Stromal cell of bone marrow (primary cell): ENCODE data around the gene TRIM8.
"Not testable (repeated sequence)": the region's sequence is repeated elsewhere in the genome, so short reads cannot be mapped to it uniquely, and the experiment has no call there.

Experiments used
- DNase-seq: peaks from one replicate; pipeline ENCODE4 v3.0.0-alpha.2; 2012; ENCODE audit warnings: low read depth

Gene TRIM8

DNA sequence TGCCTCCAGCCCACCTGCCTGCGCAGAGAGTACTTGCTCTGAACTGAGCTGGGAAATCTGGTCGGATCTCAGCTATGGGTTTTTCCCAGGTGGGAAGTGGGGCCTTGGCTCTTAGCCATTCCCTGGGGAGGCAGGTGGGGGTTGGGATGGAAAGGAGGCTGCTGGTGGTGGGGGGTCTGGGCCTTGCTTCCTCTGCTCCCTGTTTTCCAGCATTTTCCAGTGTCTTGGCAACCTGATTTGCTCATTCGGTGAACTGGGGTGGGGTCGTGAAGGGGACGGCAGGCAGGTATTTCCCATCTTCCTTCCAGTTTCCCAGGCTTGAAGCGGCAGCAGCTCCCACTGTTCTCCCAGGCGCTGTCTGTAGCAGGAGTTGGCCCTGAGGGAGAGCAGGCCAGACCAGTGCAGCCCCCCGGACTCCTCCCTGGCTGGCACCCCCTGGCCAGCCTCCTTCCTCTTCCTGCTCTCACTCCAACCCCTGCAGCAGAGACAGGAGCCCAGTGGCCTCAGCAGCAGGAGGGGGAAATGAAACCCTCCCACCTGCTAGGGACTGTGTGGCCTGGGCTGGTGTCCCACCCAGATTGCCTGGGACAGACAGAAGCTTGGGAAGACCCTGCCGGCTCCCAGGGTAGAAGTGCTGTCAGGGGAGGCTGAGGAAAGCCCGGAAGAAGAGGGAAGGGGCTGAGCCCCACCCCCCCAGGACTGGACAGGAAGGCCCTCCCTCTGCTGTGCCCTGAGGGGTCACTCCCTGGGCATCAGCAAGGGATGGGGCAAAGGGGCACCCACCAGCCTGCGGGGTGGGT is 6.6 kb downstream of the TRIM8 start:
- no peak for DNase-seq

GRCh38 chr10:102651455-102652169 is 7.3 kb downstream of the TRIM8 start:
- no peak for DNase-seq

- DNase-seq: no peak
Observed at GRCh38 chr10:102652170-102652916, 8.1 kb downstream of the TRIM8 start.

DNA sequence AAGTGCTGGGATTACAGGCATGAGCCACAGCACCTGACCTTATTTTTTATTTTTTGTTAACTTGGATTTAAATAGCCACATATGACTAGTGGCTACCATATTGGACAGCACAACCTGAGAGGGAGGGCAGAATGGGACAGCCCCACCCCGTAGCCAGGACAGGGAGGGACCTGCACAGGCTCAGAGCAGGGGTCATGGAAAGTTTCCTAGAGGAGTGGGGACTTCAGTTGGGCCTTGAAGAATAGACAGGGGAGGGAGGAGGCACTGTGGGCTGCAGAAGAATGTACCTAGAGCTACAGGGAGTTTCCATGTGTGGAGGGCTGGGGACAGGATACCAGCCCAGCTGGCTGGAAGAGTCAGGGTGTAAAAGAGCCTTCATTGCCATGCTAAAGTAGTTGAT is 8.8 kb downstream of the TRIM8 start:
- no peak for DNase-seq

GRCh38 chr10:102654566-102654965 is 10.3 kb downstream of the TRIM8 start:
- DNase-seq: no peak

GRCh38 chr10:102654969-102655368 is 10.7 kb downstream of the TRIM8 start:
- no peak for DNase-seq

GRCh38 chr10:102656026-102656425 is 11.7 kb downstream of the TRIM8 start:
- DNase-seq: no peak

DNA sequence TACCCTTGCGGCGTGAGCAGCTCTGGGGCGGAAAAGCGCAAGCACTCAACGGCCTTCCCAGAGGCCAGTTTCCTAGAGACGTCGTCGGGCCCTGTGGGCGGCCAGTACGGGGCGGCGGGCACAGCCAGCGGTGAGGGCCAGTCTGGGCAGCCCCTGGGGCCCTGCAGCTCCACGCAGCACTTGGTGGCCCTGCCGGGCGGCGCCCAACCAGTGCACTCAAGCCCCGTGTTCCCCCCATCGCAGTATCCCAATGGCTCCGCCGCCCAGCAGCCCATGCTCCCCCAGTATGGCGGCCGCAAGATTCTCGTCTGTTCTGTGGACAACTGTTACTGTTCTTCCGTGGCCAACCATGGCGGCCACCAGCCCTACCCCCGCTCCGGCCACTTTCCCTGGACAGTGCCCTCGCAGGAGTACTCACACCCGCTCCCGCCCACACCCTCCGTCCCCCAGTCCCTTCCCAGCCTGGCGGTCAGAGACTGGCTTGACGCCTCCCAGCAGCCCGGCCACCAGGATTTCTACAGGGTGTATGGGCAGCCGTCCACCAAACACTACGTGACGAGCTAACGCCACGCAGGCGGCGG is 12.6 kb downstream of the TRIM8 start:
- no peak for DNase-seq

DNA sequence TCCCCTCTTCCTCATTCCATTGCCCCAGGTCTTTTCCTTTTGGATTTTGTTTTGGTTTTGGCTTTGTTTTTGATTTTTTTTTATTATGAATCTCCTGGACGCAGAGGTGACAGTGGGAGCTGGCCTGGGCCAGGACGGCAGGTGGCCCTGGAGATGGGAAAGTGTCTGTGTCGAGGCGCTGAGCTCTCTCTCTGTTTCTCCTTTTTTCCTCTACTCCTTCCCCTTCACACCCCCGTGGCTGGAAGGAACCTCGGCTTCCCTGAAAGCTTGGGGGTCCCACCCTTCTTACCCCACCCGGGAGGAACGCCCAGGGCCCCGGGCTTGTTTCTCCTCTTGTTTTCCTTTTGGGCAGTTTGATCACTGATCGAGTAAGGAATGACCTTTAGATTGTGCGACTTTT is 13.2 kb downstream of the TRIM8 start:
- no peak for DNase-seq

DNA sequence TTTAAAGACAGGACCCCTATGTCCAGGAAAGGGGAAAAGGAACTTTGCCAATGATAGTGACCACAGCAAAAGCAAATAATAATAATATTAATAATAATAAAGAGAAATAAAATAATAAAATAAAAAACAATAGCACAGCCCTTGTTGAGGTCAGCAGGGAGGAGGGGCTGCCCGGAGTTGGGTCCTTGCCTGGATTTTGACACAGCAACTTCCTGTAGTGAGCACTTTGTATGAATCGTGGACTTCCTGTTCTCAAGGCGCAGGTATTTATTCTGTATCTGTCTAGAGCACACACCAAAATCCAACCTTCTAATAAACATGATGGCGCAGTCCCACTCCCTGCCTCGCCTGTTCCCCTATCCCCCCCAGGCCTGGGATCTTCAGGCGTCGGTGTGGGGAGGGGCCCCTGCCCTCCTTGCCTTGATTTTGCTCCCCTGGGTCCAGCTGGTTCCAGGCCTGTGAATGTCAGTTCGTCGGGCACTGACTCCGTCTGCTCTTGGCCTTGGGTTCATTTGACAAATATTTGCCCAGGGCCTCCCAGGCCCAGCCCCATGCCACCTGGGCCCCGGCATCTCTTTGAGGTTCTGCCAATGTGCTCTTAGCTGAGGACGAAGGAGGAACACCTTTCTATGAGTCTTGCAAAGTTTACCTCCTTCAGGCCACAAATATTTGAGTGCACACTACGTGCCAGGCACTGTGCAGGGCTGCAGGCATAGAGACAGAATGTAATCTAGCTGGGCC is 13.9 kb downstream of the TRIM8 start:
- no peak for DNase-seq

- DNase-seq: no peak
Observed at GRCh38 chr10:102658802-102659201, 14.5 kb downstream of the TRIM8 start.

DNA sequence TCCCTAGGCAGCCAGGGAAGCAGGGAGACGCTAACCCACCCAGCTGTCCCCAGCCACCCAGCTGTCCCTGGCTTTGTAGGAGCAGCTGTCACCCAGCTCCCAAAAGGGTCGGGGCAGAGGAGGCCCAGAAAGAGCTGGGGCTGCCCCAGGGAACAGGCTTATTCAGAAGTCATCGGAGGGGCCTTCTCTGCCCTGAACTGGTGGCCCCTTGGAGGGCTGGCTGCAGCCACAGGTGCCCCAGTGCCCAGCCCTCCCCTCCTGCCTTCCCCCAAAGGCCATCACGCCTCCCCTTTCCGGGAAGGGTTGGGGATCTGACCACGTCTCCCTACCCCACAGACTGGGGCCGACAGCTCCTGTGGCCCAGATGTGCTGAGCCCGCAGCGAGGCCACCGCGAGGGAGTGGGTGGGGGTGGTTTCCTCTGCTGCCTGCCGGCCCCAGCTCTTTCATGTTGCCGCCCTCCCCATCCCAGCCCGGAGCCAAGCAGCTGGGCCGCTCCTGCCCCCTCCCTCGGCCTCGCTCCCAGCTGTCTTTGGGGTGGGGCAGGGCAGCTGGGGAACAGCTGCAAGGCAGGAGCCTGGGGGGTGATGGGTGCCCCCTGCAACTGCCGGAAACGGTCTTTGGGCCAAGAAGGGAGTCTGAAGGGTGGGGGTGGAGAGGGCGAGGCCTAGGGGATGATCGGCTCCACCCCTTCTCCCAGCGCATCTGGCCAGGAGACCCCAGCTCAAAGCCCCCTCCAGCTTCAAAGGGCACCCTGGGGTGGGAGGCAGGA is 16.8 kb downstream of the TRIM8 start:
- no peak for DNase-seq

GRCh38 chr10:102661658-102662028 is 17.4 kb downstream of the TRIM8 start:
- no peak for DNase-seq

DNA sequence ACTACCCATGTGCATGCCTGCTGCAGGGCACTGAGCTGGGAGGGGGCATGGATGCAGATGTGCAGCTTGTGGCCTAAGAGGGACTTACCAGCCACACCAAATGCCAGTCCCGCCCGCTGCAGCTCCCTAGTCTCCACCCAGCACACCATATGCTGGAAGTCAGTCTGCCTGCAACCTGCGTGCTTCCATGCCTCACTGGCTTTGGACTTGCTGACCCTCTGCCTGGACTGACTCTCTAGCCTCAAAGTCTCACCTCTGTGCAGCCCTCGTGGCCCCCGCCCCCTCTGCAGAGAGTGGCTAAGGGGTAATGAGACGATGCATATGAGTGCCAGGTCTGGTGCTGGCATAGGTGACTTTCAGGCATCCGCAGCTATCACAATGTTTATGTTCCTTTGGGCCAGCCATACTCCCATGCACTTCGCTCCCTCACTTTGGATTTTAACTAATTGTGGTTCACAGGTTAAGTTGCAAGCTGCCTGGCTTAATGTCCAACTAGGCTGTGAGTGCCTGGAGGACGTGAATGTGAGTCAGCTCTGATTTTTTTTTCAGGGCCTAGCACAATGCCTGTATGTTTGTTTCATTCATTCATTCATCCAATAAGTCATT is 21.7 kb downstream of the TRIM8 start:
- DNase-seq: no peak

DNA sequence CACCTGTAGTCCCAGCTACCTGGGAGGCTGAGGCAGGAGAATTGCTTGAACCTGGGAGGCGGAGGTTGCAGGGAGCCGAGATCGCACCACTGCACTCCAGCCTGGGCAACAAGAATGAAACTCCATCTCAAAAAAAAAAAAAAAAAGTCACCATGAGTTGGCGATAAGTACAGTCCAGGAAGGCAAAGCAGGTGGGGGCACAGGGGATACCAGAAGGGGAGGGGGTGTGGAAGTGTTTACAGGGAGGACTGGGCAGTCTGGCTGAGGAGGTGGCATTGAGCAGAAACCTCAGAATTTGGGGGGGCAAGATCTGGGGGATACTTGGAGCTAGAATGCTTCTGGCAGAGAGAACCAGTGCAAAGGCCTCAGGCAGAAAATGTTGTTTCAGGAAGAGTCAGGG is 23.1 kb downstream of the TRIM8 start:
- not testable (repeated sequence) for DNase-seq

- DNase-seq: no peak
Observed at GRCh38 chr10:102668326-102669107, 24.2 kb downstream of the TRIM8 start.

DNA sequence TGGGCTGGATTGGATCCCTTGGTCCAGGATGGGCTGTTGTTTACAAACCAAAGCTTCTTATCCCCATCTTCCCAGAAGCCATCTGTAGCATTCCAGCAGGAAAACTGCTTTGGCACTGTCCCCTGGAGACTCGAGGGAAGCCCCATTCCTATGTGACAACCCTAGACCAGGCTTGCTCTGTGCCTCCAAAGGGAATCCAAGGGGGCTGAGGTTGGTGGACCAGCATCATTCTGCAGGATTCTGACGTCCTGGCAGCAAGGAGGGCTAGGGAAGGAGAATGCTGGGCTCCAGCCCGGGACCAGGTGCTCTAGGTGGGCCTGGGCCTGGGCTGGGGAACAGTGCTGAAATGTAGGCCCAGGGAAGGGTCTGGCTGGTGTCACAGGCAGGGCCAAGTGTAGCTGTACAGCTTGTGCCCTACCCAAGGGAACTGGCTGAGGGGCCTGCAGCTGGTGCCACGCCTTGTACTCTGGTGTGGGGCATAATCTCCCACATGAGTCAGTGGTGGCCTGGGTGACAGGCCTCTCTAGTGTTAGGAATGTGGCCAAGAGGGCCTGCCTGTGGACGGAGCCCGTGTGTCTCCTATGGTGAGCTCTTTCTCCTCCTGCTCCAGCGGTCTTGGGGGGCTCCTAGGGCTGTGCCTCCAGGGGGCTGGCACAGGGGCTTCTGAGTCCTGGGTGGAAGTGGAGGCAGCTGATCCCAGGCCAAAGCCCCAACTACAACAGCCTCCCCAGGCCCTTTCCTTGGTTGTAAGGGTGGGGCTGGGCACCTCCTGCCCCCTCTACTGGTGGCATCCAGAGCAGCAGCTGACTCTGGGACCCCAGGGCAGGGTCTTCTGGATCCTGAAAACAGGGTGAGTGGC is 25.2 kb downstream of the TRIM8 start:
- DNase-seq: no peak

DNA sequence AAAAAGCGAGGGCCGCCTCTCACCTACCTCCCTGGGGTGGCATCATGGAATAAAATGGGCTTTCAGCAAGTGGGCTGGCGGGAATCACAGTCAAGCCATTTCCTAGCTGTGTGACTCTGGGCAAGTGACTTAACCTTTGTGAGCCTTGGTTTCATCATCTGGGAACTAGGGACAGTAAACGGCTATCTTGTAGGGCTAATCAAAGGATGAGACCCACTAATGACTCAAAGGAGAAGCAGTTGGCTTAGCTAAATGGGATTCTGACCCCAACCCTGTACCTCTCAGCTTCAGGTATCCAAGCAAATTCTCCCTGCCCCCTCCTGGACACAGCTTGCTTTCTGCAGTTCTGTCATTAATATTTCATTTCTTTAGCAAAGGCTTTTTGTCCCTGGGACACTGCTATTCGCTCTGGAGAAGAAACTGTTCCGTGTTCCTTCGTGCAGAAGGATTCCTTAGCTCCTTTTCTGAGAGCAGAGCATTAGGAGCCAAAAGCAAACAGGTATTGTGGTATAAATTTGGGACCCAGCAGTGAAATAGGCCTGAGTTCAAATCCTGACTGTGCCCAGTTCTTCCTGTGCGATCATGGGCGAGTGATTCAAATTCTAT is 25.9 kb downstream of the TRIM8 start:
- DNase-seq: no peak
